Ramos (cell line): ENCODE measurements around the gene KCNS3.

Experiments
- in situ Hi-C: fragments of 300-500 bp; cut with MboI; formaldehyde crosslinking; loops from one replicate; pipeline ENCODE4 v1.14.3; 2022; ENCODE audit warnings: low sequenced_read_pairs; ENCODE audit not compliant: unreplicated experiment

The KCNS3 gene

DNA sequence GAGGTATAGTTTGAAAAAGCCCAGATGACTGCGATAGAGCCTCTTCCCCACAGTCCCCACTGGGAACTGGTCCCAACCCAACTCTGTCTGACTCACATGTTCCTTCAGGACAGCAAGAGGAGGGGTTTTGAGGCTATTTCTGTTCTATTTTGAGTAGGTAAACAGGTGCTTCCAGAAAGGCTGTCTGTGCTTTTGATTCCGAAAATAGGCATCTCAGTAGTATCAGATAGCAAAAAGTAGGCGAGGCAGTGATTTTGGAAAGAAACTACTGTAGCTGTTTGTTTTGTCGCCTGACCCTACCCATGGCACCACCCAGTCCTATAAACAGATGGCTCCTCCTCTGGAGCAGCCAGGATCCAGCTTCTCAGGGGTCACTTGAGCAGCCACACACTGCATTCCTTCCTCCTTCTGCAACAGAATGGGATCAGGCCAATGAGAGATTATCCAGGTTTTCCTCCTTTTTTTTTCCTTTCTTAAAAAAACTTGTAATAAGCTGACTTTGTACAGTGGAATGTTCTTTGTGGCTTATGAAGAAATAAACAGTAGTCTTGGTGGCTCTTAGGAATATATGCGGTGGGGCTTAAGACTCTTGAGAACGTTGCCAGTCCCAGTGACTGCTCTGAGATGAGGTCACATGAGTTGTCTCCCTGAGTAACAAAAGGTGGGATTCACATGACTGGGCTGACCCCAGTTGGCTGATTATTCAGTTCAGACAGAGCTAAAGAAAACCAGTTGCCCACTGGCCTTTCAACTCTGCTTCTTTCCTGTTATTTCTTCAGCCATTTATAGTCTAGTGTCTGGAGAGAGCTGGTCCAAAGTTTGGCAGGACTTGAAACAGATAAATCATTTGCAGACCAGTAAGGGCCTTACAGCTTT, 98.6 kb downstream of the KCNS3 start:
- in situ Hi-C loops = no loop called here

DNA sequence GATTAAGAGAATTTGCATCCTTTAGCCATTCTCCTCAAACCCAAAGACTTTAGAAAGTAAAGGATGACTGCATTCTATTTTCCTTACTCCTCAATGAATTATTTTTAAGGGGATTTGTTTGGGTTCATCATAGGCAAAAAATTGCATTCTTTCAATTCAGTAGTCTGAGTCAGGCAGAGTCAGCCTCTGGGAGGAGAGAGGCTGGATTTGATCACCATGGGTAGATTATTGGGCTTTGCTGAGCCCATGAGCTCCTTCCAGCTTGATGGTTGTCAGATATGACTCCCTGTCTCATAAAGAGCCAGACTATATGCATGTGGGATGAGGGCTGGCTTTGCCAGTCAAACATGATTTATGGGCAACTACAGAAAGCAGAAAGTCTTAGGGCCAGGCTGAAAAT, 101.2 kb downstream of the KCNS3 start:
- in situ Hi-C loops = no loop called here

- in situ Hi-C loops = no loop called here
These were observed 103.5 kb downstream of the KCNS3 start for GRCh38 chr2:17981936-17982335.
